ENCODE measurements around the gene NOXO1. TPM values are rescaled to one million over a fixed set of nuclear protein-coding genes. Genes with fewer than 3 reads are reported as not detected.
A peak's percentile ranks its signal among the peaks of the same experiment; 100 is the strongest.

NOXO1 gene
- total RNA-seq, 3 donors from 2014 or later (not counting 1 experiment from before 2014, with no cell fraction given): not detected

DNA sequence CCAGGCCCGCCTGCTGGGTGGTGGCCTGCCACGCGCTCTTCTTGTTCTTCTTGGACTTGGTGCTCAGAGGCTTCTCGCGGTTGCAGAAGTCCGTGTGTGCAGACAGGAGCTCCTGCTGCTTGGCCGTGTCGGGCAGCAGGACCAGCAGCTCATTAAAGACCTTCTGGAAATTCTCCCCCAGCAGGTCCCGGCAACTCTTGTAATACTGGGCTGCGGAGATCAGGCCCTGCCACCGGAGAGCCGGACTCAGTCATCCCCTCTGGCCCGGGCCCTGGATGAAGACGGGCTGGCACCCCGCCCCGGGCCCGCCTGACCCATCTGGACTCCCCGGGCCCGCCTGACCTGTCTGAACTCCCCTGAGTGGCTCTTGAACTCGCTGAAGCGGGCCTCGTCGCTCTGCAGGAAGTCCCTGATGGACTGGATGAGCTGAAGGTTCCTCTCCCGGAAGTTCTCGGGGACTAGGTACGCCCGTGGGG is 17.1 kb upstream of the NOXO1 start:
- WGBS (ENCODE audit: insufficient coverage): 97% methylated on average over 27 of the region's 27 CpGs
- H3K27me3 ChIP-seq (ENCODE audit: control insufficient read depth, insufficient read depth, low read length): no peaks in the 10 kb centered on the region
- intact Hi-C loops (cut with micrococcal nuclease): no loop called here
- H3K27me3 Mint-ChIP-seq (ENCODE audit: low read depth in 2 of 2): no peaks in the 10 kb centered on the region
- no peak for ATAC-seq
- H3K27ac Mint-ChIP-seq: no peak overlapping the region
- no peaks in the 10 kb centered on the region for H3K9me3 ChIP-seq (ENCODE audit: control insufficient read depth, insufficient read depth, low read length)
- no peaks in the 10 kb centered on the region for H3K36me3 Mint-ChIP-seq
- DNase-seq: no peak
- no peak overlapping the region for H3K4me3 Mint-ChIP-seq
- H3K36me3 ChIP-seq (ENCODE audit: control insufficient read depth, insufficient read depth, low read length): peaks cover 47% of the 10 kb centered on the region
- H3K9me3 Mint-ChIP-seq: no peaks in the 10 kb centered on the region
- TF ChIP-seq, protein P1, sequence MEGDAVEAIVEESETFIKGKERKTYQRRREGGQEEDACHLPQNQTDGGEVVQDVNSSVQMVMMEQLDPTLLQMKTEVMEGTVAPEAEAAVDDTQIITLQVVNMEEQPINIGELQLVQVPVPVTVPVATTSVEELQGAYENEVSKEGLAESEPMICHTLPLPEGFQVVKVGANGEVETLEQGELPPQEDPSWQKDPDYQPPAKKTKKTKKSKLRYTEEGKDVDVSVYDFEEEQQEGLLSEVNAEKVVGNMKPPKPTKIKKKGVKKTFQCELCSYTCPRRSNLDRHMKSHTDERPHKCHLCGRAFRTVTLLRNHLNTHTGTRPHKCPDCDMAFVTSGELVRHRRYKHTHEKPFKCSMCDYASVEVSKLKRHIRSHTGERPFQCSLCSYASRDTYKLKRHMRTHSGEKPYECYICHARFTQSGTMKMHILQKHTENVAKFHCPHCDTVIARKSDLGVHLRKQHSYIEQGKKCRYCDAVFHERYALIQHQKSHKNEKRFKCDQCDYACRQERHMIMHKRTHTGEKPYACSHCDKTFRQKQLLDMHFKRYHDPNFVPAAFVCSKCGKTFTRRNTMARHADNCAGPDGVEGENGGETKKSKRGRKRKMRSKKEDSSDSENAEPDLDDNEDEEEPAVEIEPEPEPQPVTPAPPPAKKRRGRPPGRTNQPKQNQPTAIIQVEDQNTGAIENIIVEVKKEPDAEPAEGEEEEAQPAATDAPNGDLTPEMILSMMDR (IDR thresholded peaks at IDR 0.05): no peak
- H3K4me3 ChIP-seq (ENCODE audit: low read length): no peak overlapping the region
- H3K4me1 Mint-ChIP-seq: peaks cover 0 to 9% of the 10 kb centered on the region in 2 donors
- peaks cover 7% of the 10 kb centered on the region for H3K4me1 ChIP-seq (ENCODE audit: control insufficient read depth, insufficient read depth, low read length)
- no peak overlapping the region for H3K27ac ChIP-seq (ENCODE audit: low read length)

DNA sequence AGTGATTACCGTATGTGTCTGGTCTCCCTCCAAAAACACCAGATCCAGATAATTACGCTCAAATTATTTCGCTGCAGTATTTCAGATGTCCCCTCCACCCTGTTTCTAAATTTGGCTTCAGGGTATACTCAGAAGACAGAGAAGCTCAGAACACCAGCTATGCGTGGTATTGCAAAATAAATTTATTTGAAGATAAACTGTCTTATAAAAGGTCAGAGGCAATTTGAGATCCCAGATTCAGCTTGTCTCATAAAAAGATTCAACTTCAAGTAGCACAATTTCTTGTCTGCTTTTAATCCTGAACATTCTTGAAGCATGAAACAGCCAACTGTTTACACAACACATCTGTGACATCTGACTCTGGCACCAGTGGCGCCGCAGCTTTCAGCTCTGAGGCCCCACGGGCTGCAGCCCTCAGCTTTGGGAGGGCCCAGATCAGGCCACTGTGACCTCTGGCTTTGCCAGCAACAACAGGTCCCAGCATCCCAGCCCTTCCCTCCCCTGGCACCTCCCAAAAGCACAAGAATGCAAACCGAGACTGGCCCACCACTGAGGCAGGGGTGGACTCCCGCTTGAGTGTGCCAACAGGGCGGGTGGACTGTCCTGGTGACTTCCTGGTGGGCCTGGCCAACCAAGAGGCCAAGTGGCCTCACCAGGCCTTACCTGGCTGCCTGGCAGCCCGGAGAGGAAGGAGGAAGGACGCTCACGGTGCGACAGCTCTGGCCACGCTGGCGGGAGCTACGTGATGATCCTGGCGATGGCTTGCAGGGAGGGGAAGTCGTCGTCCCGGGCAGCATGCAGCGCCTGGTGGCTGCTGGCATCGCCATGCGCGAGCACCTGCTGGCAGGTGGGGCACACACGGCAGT is 16.5 kb upstream of the NOXO1 start:
- Mint-ChIP-seq H3K4me3 (no peak overlapping the region), H3K36me3 (no peaks in the 10 kb centered on the region), H3K27me3 (ENCODE audit: low read depth in 2 of 2) (no peaks in the 10 kb centered on the region), H3K27ac (no peak overlapping the region), H3K9me3 (no peaks in the 10 kb centered on the region), H3K4me1 (peaks cover 0 to 9% of the 10 kb centered on the region in 2 donors)
- Histone ChIP-seq H3K27ac (ENCODE audit: low read length) (no peak overlapping the region), H3K4me3 (ENCODE audit: low read length) (no peak overlapping the region), H3K27me3 (ENCODE audit: control insufficient read depth, insufficient read depth, low read length) (no peaks in the 10 kb centered on the region), H3K4me1 (ENCODE audit: control insufficient read depth, insufficient read depth, low read length) (peaks cover 11% of the 10 kb centered on the region), H3K36me3 (ENCODE audit: control insufficient read depth, insufficient read depth, low read length) (peaks cover 40% of the 10 kb centered on the region), H3K9me3 (ENCODE audit: control insufficient read depth, insufficient read depth, low read length) (no peaks in the 10 kb centered on the region)
- ATAC-seq (no peak), DNase-seq (no peak)
- intact Hi-C loops (cut with micrococcal nuclease): no loop called here
- WGBS (ENCODE audit: insufficient coverage): 93% methylated on average over 26 of the region's 26 CpGs
- TF ChIP-seq, protein P1 (IDR thresholded peaks at IDR 0.05): no peak

DNA sequence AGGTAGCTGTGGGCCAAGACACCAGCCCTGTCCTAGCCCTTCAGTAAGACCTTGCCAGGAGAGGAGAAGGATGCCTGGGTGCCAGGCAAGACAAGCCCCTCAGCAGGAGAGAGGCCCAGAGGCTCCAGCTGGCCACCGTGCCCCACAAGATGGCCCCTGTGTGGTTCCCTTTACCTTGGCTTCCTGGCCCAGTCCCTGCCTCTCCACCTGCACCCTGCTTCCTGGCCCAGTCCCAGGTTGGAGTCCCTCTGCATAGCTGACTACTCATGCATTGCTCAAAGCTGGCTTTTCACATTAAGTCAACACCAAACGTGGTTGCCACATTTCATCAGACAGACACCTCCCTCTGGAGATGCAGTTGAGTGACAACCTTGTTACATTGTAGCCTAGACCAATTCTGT is 12.5 kb upstream of the NOXO1 start:
- 100% methylated on average over 1 of the region's 2 CpGs for WGBS (ENCODE audit: insufficient coverage)
- Histone ChIP-seq H3K27ac (ENCODE audit: low read length) (peak overlapping the region; percentile 35), H3K9me3 (ENCODE audit: control insufficient read depth, insufficient read depth, low read length) (no peaks in the 10 kb centered on the region), H3K4me1 (ENCODE audit: control insufficient read depth, insufficient read depth, low read length) (peaks cover 36% of the 10 kb centered on the region), H3K4me3 (ENCODE audit: low read length) (no peak overlapping the region), H3K27me3 (ENCODE audit: control insufficient read depth, insufficient read depth, low read length) (peaks cover 2% of the 10 kb centered on the region), H3K36me3 (ENCODE audit: control insufficient read depth, insufficient read depth, low read length) (peaks cover 11% of the 10 kb centered on the region)
- DNase-seq: peak in 1 of 2 donors; percentile 58
- intact Hi-C loops (cut with micrococcal nuclease): no loop called here
- TF ChIP-seq, protein P1 (IDR thresholded peaks at IDR 0.05): no peak
- ATAC-seq: no peak
- Mint-ChIP-seq H3K4me3 (no peak overlapping the region), H3K4me1 (peaks cover 0 to 30% of the 10 kb centered on the region in 2 donors), H3K27ac (peak overlapping the region; percentile 75 to 85), H3K36me3 (no peaks in the 10 kb centered on the region), H3K9me3 (no peaks in the 10 kb centered on the region), H3K27me3 (ENCODE audit: low read depth in 2 of 2) (no peaks in the 10 kb centered on the region)

All from natural killer cell (primary cell).